ENCODE results near the gene CGGBP1.

- TF ChIP-seq, protein P1, sequence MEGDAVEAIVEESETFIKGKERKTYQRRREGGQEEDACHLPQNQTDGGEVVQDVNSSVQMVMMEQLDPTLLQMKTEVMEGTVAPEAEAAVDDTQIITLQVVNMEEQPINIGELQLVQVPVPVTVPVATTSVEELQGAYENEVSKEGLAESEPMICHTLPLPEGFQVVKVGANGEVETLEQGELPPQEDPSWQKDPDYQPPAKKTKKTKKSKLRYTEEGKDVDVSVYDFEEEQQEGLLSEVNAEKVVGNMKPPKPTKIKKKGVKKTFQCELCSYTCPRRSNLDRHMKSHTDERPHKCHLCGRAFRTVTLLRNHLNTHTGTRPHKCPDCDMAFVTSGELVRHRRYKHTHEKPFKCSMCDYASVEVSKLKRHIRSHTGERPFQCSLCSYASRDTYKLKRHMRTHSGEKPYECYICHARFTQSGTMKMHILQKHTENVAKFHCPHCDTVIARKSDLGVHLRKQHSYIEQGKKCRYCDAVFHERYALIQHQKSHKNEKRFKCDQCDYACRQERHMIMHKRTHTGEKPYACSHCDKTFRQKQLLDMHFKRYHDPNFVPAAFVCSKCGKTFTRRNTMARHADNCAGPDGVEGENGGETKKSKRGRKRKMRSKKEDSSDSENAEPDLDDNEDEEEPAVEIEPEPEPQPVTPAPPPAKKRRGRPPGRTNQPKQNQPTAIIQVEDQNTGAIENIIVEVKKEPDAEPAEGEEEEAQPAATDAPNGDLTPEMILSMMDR (IDR thresholded peaks at IDR 0.05), result no peak
- TF ChIP-seq POLR2A (IDR thresholded peaks at IDR 0.05), result no peak
Observed at GRCh38 chr3:88040529-88040928, 18.3 kb downstream of the CGGBP1 start.
